H1 (cell line): ENCODE results near the gene PA2G4. TPM values are rescaled to one million over a fixed set of nuclear protein-coding genes. Genes with fewer than 3 reads are reported as not detected.

ENCODE experiments used
- BRCA1 ChIP-seq: IDR thresholded peaks from 2 replicates; pipeline ENCODE4 v1.6.1; 2012; ENCODE audit warnings: low read depth, low read length, improper control_type of control experiment
- CREB1 ChIP-seq: IDR thresholded peaks from 2 replicates; pipeline ENCODE4 v1.6.1; 2012; ENCODE audit warnings: inconsistent platforms
- GTF2F1 ChIP-seq: IDR thresholded peaks from 2 replicates; pipeline ENCODE4 v1.6.1; 2012; ENCODE audit warnings: low read depth, low read length, improper control_type of control experiment, borderline replicate concordance
- POU5F1 ChIP-seq: IDR thresholded peaks from 2 replicates; pipeline ENCODE4 v1.6.1; 2011; ENCODE audit warnings: low read depth, mild to moderate bottlenecking, low read length, moderate library complexity
- SRF ChIP-seq: IDR thresholded peaks from 2 replicates; pipeline ENCODE4 v1.6.1; 2011; ENCODE audit warnings: mild to moderate bottlenecking, low read depth, low read length, moderate library complexity
- polyA plus RNA-seq, 7 experiments: library from polyadenylated mRNA; depleted of rRNA in 3 of 7; stranded (reverse) in 5 of 7; unstranded in 2 of 7; fragments of >200 nt in 5 of 7; fragments of 200-250 nt in 2 of 7; gene quantifications; 1 replicate in 5 of 7; 2 replicates in 1 of 7; 4 replicates in 1 of 7; pipeline versions ENCODE4 v1.2.1 to v1.2.3, GENCODE V29; 2011 to 2013; ENCODE audit warnings: missing spikeins in 2 of 7, mixed read lengths in 2 of 7
- total RNA-seq: library from RNA; stranded (reverse); fragmentation: NEBNext Ultra II Directional; extraction: Animal tissue kit (Norgen Biotek cat#: 25700); gene quantifications from 2 replicates; pipeline ENCODE4 v1.2.1, GENCODE V29; 2021
- TF ChIP-seq, protein P1 (sequence below): fragments of 300-600 bp; sonication (generic); IDR thresholded peaks from 2 replicates; pipeline ENCODE4 v1.7.1; 2012; ENCODE audit warnings: low read length, moderate library complexity, mild to moderate bottlenecking, inconsistent platforms; ENCODE audit not compliant: insufficient replicate concordance
- TF ChIP-seq, protein P2 (sequence below): IDR thresholded peaks from 2 replicates; pipeline ENCODE4 v1.6.1; 2012; ENCODE audit warnings: inconsistent platforms
- TF ChIP-seq, protein P3 (sequence below): IDR thresholded peaks from 2 replicates; pipeline ENCODE4 v1.6.1; 2011; ENCODE audit warnings: low read length, improper control_type of control experiment

Gene PA2G4
- total and polyA plus RNA-seq, 2 of the 8 experiments (the other 6 are each of a cell fraction or from before 2014, with no cell fraction given): 159 to 242 TPM

DNA sequence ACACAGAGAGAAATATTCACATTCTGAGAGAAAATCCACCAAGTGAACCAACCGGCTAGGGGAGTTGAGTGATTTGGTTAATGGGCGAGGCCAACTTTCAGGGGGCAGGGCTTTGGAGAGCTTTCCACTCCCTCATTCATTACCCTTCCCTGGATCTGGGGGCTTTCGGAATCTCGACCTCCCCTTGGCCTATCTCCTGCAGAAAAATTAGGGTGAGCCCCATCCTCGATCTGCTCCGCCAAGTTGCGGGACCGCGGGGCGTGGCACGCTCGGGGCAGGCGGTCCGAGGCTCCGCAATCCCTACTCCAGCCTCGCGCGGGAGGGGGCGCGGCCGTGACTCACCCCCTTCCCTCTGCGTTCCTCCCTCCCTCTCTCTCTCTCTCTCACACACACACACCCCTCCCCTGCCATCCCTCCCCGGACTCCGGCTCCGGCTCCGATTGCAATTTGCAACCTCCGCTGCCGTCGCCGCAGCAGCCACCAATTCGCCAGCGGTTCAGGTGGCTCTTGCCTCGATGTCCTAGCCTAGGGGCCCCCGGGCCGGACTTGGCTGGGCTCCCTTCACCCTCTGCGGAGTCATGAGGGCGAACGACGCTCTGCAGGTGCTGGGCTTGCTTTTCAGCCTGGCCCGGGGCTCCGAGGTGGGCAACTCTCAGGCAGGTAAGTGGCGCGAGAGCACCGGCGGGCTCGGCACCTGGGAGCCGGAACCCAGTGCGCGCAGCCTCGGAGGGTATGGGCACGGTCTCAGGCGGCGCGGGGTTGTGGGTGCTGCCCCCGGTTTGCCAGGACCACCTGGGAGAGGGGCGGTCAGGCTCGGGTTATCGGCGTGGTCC lies 24.4 kb upstream of the PA2G4 start, which contains the start of gene ERBB3 (continued):
- TF ChIP-seq, protein P1, sequence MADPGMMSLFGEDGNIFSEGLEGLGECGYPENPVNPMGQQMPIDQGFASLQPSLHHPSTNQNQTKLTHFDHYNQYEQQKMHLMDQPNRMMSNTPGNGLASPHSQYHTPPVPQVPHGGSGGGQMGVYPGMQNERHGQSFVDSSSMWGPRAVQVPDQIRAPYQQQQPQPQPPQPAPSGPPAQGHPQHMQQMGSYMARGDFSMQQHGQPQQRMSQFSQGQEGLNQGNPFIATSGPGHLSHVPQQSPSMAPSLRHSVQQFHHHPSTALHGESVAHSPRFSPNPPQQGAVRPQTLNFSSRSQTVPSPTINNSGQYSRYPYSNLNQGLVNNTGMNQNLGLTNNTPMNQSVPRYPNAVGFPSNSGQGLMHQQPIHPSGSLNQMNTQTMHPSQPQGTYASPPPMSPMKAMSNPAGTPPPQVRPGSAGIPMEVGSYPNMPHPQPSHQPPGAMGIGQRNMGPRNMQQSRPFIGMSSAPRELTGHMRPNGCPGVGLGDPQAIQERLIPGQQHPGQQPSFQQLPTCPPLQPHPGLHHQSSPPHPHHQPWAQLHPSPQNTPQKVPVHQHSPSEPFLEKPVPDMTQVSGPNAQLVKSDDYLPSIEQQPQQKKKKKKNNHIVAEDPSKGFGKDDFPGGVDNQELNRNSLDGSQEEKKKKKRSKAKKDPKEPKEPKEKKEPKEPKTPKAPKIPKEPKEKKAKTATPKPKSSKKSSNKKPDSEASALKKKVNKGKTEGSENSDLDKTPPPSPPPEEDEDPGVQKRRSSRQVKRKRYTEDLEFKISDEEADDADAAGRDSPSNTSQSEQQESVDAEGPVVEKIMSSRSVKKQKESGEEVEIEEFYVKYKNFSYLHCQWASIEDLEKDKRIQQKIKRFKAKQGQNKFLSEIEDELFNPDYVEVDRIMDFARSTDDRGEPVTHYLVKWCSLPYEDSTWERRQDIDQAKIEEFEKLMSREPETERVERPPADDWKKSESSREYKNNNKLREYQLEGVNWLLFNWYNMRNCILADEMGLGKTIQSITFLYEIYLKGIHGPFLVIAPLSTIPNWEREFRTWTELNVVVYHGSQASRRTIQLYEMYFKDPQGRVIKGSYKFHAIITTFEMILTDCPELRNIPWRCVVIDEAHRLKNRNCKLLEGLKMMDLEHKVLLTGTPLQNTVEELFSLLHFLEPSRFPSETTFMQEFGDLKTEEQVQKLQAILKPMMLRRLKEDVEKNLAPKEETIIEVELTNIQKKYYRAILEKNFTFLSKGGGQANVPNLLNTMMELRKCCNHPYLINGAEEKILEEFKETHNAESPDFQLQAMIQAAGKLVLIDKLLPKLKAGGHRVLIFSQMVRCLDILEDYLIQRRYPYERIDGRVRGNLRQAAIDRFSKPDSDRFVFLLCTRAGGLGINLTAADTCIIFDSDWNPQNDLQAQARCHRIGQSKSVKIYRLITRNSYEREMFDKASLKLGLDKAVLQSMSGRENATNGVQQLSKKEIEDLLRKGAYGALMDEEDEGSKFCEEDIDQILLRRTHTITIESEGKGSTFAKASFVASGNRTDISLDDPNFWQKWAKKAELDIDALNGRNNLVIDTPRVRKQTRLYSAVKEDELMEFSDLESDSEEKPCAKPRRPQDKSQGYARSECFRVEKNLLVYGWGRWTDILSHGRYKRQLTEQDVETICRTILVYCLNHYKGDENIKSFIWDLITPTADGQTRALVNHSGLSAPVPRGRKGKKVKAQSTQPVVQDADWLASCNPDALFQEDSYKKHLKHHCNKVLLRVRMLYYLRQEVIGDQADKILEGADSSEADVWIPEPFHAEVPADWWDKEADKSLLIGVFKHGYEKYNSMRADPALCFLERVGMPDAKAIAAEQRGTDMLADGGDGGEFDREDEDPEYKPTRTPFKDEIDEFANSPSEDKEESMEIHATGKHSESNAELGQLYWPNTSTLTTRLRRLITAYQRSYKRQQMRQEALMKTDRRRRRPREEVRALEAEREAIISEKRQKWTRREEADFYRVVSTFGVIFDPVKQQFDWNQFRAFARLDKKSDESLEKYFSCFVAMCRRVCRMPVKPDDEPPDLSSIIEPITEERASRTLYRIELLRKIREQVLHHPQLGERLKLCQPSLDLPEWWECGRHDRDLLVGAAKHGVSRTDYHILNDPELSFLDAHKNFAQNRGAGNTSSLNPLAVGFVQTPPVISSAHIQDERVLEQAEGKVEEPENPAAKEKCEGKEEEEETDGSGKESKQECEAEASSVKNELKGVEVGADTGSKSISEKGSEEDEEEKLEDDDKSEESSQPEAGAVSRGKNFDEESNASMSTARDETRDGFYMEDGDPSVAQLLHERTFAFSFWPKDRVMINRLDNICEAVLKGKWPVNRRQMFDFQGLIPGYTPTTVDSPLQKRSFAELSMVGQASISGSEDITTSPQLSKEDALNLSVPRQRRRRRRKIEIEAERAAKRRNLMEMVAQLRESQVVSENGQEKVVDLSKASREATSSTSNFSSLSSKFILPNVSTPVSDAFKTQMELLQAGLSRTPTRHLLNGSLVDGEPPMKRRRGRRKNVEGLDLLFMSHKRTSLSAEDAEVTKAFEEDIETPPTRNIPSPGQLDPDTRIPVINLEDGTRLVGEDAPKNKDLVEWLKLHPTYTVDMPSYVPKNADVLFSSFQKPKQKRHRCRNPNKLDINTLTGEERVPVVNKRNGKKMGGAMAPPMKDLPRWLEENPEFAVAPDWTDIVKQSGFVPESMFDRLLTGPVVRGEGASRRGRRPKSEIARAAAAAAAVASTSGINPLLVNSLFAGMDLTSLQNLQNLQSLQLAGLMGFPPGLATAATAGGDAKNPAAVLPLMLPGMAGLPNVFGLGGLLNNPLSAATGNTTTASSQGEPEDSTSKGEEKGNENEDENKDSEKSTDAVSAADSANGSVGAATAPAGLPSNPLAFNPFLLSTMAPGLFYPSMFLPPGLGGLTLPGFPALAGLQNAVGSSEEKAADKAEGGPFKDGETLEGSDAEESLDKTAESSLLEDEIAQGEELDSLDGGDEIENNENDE: no peak
- no peak for TF ChIP-seq GTF2F1
- TF ChIP-seq BRCA1: no peak
- TF ChIP-seq, protein P2, sequence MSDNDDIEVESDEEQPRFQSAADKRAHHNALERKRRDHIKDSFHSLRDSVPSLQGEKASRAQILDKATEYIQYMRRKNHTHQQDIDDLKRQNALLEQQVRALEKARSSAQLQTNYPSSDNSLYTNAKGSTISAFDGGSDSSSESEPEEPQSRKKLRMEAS: peak; percentile 54; the same call in 1 of the 2 replicates
- TF ChIP-seq, protein P3, sequence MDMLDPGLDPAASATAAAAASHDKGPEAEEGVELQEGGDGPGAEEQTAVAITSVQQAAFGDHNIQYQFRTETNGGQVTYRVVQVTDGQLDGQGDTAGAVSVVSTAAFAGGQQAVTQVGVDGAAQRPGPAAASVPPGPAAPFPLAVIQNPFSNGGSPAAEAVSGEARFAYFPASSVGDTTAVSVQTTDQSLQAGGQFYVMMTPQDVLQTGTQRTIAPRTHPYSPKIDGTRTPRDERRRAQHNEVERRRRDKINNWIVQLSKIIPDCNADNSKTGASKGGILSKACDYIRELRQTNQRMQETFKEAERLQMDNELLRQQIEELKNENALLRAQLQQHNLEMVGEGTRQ: no peak
- TF ChIP-seq SRF: no peak
- TF ChIP-seq POU5F1: no peak
- TF ChIP-seq CREB1: 0 out of 2 replicates have a peak, but pooled peaks have one; percentile 5
